GM21381 (cell line): ENCODE results near the gene CPLX1.

Experiments
- ATAC-seq: cut with Tn5 transposase; IDR thresholded peaks from one replicate; pipeline ENCODE4 v1.9.1; 2021; ENCODE audit warnings: mild to moderate bottlenecking, moderate library complexity; ENCODE audit not compliant: unreplicated experiment

CPLX1 gene

GRCh38 chr4:856225-856901, 30.4 kb upstream of the CPLX1 start:
- no peak for ATAC-seq

GRCh38 chr4:855880-856224, 29.9 kb upstream of the CPLX1 start:
- no peak for ATAC-seq

- no peak for ATAC-seq
Measured at GRCh38 chr4:854356-854755, 28.4 kb upstream of the CPLX1 start.

GRCh38 chr4:853416-853781, 27.5 kb upstream of the CPLX1 start:
- no peak for ATAC-seq

- ATAC-seq, result no peak
Measured at GRCh38 chr4:851701-852430, 25.9 kb upstream of the CPLX1 start.

GRCh38 chr4:850323-850945, 24.5 kb upstream of the CPLX1 start:
- ATAC-seq, result no peak

- no peak for ATAC-seq
Measured at GRCh38 chr4:849478-850175, 23.7 kb upstream of the CPLX1 start.

GRCh38 chr4:848803-849477, 23.0 kb upstream of the CPLX1 start:
- no peak for ATAC-seq

- no peak for ATAC-seq
Measured at GRCh38 chr4:848307-848691, 22.4 kb upstream of the CPLX1 start.

- no peak for ATAC-seq
Measured at GRCh38 chr4:845836-846251, 19.9 kb upstream of the CPLX1 start.

- ATAC-seq, result no peak
Measured at GRCh38 chr4:845233-845835, 19.4 kb upstream of the CPLX1 start.

- no peak for ATAC-seq
Measured at GRCh38 chr4:844752-845232, 18.9 kb upstream of the CPLX1 start.

GRCh38 chr4:839675-840443, 13.9 kb upstream of the CPLX1 start:
- ATAC-seq, result no peak

GRCh38 chr4:837772-838171, 11.8 kb upstream of the CPLX1 start:
- no peak for ATAC-seq

- ATAC-seq, result no peak
Measured at GRCh38 chr4:836750-837301, 10.9 kb upstream of the CPLX1 start.

GRCh38 chr4:836003-836511, 10.1 kb upstream of the CPLX1 start:
- no peak for ATAC-seq

- ATAC-seq, result no peak
Measured at GRCh38 chr4:835148-836002, 9.4 kb upstream of the CPLX1 start.

- no peak for ATAC-seq
Measured at GRCh38 chr4:834368-835147, 8.6 kb upstream of the CPLX1 start.
